NCI-H345 treated with DMSO at 0.1 percent for 48 hours (cell line): ENCODE results near the gene WDSUB1.

Experiments
- DNase-seq: peaks from one replicate; lab custom pipeline; 2025; ENCODE audit not compliant: unreplicated experiment; lab: John Stamatoyannopoulos, UW

WDSUB1 gene

GRCh38 chr2:159225025-159226016, 61.2 kb downstream of the WDSUB1 start:
- no peak for DNase-seq

GRCh38 chr2:159224061-159224813, 62.3 kb downstream of the WDSUB1 start:
- no peak for DNase-seq

GRCh38 chr2:159219394-159219998, 67.0 kb downstream of the WDSUB1 start:
- DNase-seq: no peak

GRCh38 chr2:159218389-159218788, 68.1 kb downstream of the WDSUB1 start:
- no peak for DNase-seq

- no peak for DNase-seq
These were observed 68.8 kb downstream of the WDSUB1 start for GRCh38 chr2:159217676-159218075.

GRCh38 chr2:159215116-159215515, 71.4 kb downstream of the WDSUB1 start:
- no peak for DNase-seq

GRCh38 chr2:159214325-159214865, 72.1 kb downstream of the WDSUB1 start:
- no peak for DNase-seq

- DNase-seq: no peak
These were observed 73.2 kb downstream of the WDSUB1 start for GRCh38 chr2:159213296-159213695.

GRCh38 chr2:159211447-159212396, 74.8 kb downstream of the WDSUB1 start:
- no peak for DNase-seq

- DNase-seq: no peak
These were observed 76.9 kb downstream of the WDSUB1 start for GRCh38 chr2:159209341-159210306.

- no peak for DNase-seq
These were observed 78.1 kb downstream of the WDSUB1 start for GRCh38 chr2:159208438-159208837.

- DNase-seq: no peak
These were observed 79.6 kb downstream of the WDSUB1 start for GRCh38 chr2:159206736-159207380.

GRCh38 chr2:159204381-159205144, 81.9 kb downstream of the WDSUB1 start:
- no peak for DNase-seq

GRCh38 chr2:159202568-159203071, 83.9 kb downstream of the WDSUB1 start:
- DNase-seq: no peak

GRCh38 chr2:159201360-159202063, 85.0 kb downstream of the WDSUB1 start:
- no peak for DNase-seq

GRCh38 chr2:159200498-159200897, 86.0 kb downstream of the WDSUB1 start:
- no peak for DNase-seq
